ENCODE measurements around the gene ZNF385B. TPM values are rescaled to one million over a fixed set of nuclear protein-coding genes. Genes with fewer than 3 reads are reported as not detected.

ZNF385B gene
- total and polyA plus RNA-seq, 4 donors = 3.0 to 7.2 (median 3.9) TPM

DNA sequence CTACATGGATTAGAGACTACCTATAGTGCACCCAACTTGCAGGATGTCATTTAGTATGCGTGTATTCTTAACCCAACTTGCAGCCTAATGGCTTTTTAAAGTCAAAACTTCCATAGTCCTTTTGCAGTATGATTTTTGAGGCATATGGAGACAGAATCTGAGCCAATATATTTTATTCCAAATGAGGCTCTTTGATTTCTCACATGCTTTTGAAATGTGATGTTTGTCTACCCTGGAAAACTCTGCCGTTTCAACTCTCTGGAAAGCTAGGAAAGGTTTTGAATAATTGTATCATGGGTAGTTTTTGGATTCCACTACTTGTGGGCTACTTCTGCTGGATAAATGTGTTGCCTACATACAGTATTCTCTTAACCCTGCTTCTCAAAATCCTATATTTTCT, 206.6 kb downstream of the ZNF385B start:
- Histone ChIP-seq H3K9me3 (ENCODE audit: control insufficient read depth in 4 of 4, low read length in 3 of 4) (no peaks in the 10 kb centered on the region), H3K4me1 (ENCODE audit: control insufficient read depth in 4 of 4, insufficient read depth in 4 of 4, low read length in 3 of 4) (no peaks in the 10 kb centered on the region), H3K4me3 (ENCODE audit: low read depth in 1 of 3, low read length in 3 of 3) (no peak overlapping the region), H3K27ac (ENCODE audit: low read depth in 1 of 2, low read length in 2 of 2) (no peak overlapping the region), H3K36me3 (ENCODE audit: control insufficient read depth in 4 of 4, insufficient read depth in 3 of 4, low read depth in 1 of 4, low read length in 3 of 4) (no peaks in the 10 kb centered on the region), H3K27me3 (ENCODE audit: control insufficient read depth in 4 of 4, insufficient read depth in 4 of 4, low read length in 3 of 4) (no peaks in the 10 kb centered on the region), H3K9ac (ENCODE audit: low read depth in 1 of 2, low read length in 2 of 2) (no peak overlapping the region)
- no peak for TF ChIP-seq YY1 (IDR thresholded peaks at IDR 0.05)
- no peak for TF ChIP-seq FOXA2 (IDR thresholded peaks at IDR 0.05)
- TF ChIP-seq NR2F2 (IDR thresholded peaks at IDR 0.05) = no peak
- no peak for TF ChIP-seq FOXA1 (IDR thresholded peaks at IDR 0.05)
- TF ChIP-seq, protein P1, sequence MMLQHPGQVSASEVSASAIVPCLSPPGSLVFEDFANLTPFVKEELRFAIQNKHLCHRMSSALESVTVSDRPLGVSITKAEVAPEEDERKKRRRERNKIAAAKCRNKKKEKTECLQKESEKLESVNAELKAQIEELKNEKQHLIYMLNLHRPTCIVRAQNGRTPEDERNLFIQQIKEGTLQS (IDR thresholded peaks at IDR 0.05) = no peak
- TF ChIP-seq HNF4G (IDR thresholded peaks at IDR 0.05) = no peak
- TF ChIP-seq, protein P2, sequence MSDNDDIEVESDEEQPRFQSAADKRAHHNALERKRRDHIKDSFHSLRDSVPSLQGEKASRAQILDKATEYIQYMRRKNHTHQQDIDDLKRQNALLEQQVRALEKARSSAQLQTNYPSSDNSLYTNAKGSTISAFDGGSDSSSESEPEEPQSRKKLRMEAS (IDR thresholded peaks at IDR 0.05) = no peak
- TF ChIP-seq JUND (IDR thresholded peaks at IDR 0.05) = no peak
- no peak for TF ChIP-seq HNF4A (conservative IDR thresholded peaks at IDR 0.05)
- no peak for TF ChIP-seq RXRA (IDR thresholded peaks at IDR 0.05)
- TF ChIP-seq, protein P3, sequence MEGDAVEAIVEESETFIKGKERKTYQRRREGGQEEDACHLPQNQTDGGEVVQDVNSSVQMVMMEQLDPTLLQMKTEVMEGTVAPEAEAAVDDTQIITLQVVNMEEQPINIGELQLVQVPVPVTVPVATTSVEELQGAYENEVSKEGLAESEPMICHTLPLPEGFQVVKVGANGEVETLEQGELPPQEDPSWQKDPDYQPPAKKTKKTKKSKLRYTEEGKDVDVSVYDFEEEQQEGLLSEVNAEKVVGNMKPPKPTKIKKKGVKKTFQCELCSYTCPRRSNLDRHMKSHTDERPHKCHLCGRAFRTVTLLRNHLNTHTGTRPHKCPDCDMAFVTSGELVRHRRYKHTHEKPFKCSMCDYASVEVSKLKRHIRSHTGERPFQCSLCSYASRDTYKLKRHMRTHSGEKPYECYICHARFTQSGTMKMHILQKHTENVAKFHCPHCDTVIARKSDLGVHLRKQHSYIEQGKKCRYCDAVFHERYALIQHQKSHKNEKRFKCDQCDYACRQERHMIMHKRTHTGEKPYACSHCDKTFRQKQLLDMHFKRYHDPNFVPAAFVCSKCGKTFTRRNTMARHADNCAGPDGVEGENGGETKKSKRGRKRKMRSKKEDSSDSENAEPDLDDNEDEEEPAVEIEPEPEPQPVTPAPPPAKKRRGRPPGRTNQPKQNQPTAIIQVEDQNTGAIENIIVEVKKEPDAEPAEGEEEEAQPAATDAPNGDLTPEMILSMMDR (IDR thresholded peaks at IDR 0.05; ENCODE audit: low read depth, low read length, missing input control) = no peak
- TF ChIP-seq EGR1 (IDR thresholded peaks at IDR 0.05; ENCODE audit: low read depth in 2 of 2) = no peak
- WGBS = 95% methylated on average over 2 of the region's 2 CpGs
- no peak for DNase-seq (ENCODE audit: low spot score)

DNA sequence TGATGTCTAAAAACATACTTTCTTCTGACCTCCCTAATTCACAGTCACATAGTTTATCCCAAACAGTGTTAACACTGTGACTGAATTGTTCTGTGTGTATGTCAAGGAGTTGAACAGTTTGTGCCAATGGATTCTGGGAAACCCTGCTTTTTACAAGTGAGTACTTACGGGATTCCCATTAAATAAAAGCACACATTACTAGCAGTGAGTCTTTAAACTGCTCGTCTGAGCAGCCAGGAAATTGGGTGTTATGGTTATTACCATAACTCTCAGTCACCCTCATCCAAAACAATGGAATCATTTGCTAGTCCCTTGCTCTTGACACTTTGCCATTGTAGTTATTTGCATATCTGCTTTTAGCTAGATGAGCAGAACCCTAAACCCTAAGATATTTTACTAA, 209.1 kb downstream of the ZNF385B start:
- 44% methylated on average over 2 of the region's 2 CpGs for WGBS

DNA sequence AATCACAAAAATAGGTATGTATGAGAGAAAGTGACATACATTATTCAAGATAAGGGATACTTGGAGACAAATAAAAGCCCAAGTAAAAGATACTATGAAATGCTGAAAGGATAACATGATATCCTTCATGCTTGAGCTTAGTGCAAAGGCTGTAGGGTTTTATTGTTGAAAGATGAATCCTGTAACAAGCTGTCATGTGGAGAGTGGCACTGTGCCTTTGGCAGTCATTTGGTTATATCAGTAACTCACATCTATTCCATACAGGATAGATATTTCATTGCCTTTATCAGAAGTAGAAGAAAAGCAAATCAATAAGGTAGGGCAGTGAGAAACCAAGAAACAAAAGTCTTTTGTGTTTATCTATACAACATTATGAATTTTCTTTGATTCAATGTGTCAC, 211.0 kb downstream of the ZNF385B start:
- Histone ChIP-seq H3K4me1 (ENCODE audit: control insufficient read depth in 4 of 4, insufficient read depth in 4 of 4, low read length in 3 of 4) (peaks cover 0 to 12% (median 3%) of the 10 kb centered on the region in 4 donors), H3K9me3 (ENCODE audit: control insufficient read depth in 4 of 4, low read length in 3 of 4) (no peaks in the 10 kb centered on the region), H3K27me3 (ENCODE audit: control insufficient read depth in 4 of 4, insufficient read depth in 4 of 4, low read length in 3 of 4) (no peaks in the 10 kb centered on the region), H3K9ac (ENCODE audit: low read depth in 1 of 2, low read length in 2 of 2) (no peak overlapping the region), H3K27ac (ENCODE audit: low read depth in 1 of 2, low read length in 2 of 2) (no peak overlapping the region), H3K36me3 (ENCODE audit: control insufficient read depth in 4 of 4, insufficient read depth in 3 of 4, low read depth in 1 of 4, low read length in 3 of 4) (no peaks in the 10 kb centered on the region), H3K4me3 (ENCODE audit: low read depth in 1 of 3, low read length in 3 of 3) (no peak overlapping the region)
- DNase-seq (ENCODE audit: low spot score) = no peak
- no peak for TF ChIP-seq FOXA2 (IDR thresholded peaks at IDR 0.05)
- TF ChIP-seq, protein P4, sequence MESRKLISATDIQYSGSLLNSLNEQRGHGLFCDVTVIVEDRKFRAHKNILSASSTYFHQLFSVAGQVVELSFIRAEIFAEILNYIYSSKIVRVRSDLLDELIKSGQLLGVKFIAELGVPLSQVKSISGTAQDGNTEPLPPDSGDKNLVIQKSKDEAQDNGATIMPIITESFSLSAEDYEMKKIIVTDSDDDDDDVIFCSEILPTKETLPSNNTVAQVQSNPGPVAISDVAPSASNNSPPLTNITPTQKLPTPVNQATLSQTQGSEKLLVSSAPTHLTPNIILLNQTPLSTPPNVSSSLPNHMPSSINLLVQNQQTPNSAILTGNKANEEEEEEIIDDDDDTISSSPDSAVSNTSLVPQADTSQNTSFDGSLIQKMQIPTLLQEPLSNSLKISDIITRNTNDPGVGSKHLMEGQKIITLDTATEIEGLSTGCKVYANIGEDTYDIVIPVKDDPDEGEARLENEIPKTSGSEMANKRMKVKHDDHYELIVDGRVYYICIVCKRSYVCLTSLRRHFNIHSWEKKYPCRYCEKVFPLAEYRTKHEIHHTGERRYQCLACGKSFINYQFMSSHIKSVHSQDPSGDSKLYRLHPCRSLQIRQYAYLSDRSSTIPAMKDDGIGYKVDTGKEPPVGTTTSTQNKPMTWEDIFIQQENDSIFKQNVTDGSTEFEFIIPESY (IDR thresholded peaks at IDR 0.05) = no peak
- no peak for TF ChIP-seq JUND (IDR thresholded peaks at IDR 0.05)
- TF ChIP-seq EGR1 (IDR thresholded peaks at IDR 0.05; ENCODE audit: low read depth in 2 of 2) = no peak
- TF ChIP-seq, protein P5, sequence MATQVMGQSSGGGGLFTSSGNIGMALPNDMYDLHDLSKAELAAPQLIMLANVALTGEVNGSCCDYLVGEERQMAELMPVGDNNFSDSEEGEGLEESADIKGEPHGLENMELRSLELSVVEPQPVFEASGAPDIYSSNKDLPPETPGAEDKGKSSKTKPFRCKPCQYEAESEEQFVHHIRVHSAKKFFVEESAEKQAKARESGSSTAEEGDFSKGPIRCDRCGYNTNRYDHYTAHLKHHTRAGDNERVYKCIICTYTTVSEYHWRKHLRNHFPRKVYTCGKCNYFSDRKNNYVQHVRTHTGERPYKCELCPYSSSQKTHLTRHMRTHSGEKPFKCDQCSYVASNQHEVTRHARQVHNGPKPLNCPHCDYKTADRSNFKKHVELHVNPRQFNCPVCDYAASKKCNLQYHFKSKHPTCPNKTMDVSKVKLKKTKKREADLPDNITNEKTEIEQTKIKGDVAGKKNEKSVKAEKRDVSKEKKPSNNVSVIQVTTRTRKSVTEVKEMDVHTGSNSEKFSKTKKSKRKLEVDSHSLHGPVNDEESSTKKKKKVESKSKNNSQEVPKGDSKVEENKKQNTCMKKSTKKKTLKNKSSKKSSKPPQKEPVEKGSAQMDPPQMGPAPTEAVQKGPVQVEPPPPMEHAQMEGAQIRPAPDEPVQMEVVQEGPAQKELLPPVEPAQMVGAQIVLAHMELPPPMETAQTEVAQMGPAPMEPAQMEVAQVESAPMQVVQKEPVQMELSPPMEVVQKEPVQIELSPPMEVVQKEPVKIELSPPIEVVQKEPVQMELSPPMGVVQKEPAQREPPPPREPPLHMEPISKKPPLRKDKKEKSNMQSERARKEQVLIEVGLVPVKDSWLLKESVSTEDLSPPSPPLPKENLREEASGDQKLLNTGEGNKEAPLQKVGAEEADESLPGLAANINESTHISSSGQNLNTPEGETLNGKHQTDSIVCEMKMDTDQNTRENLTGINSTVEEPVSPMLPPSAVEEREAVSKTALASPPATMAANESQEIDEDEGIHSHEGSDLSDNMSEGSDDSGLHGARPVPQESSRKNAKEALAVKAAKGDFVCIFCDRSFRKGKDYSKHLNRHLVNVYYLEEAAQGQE (IDR thresholded peaks at IDR 0.05) = no peak
- no peak for TF ChIP-seq RXRA (IDR thresholded peaks at IDR 0.05)
- no peak for TF ChIP-seq TAF1 (conservative IDR thresholded peaks at IDR 0.05)
- TF ChIP-seq FOXA1 (IDR thresholded peaks at IDR 0.05) = no peak
- TF ChIP-seq SP1 (IDR thresholded peaks at IDR 0.05) = no peak
- TF ChIP-seq GABPA (IDR thresholded peaks at IDR 0.05 in 1 of 2, conservative IDR thresholded peaks at IDR 0.05 in 1 of 2) = no peak
- TF ChIP-seq, protein P1 (IDR thresholded peaks at IDR 0.05) = no peak
- TF ChIP-seq HNF4A (conservative IDR thresholded peaks at IDR 0.05) = no peak
- no peak for TF ChIP-seq YY1 (IDR thresholded peaks at IDR 0.05)
- no peak for TF ChIP-seq HNF4G (IDR thresholded peaks at IDR 0.05)
- no peak for TF ChIP-seq RAD21 (IDR thresholded peaks at IDR 0.05)

More for the DNA sequence above, 209.1 kb downstream of the ZNF385B start:
- H3K4me3 ChIP-seq (ENCODE audit: low read depth in 1 of 3, low read length in 3 of 3) = no peak overlapping the region
- H3K27ac ChIP-seq (ENCODE audit: low read depth in 1 of 2, low read length in 2 of 2) = no peak overlapping the region
- no peaks in the 10 kb centered on the region for H3K27me3 ChIP-seq (ENCODE audit: control insufficient read depth in 4 of 4, insufficient read depth in 4 of 4, low read length in 3 of 4)
- H3K36me3 ChIP-seq (ENCODE audit: control insufficient read depth in 4 of 4, insufficient read depth in 3 of 4, low read depth in 1 of 4, low read length in 3 of 4) = no peaks in the 10 kb centered on the region
- no peak for TF ChIP-seq NR2F2 (IDR thresholded peaks at IDR 0.05)
- no peak for TF ChIP-seq JUND (IDR thresholded peaks at IDR 0.05)
- no peak for TF ChIP-seq RXRA (IDR thresholded peaks at IDR 0.05)
- H3K9ac ChIP-seq (ENCODE audit: low read depth in 1 of 2, low read length in 2 of 2) = no peak overlapping the region
- DNase-seq (ENCODE audit: low spot score) = no peak
- H3K9me3 ChIP-seq (ENCODE audit: control insufficient read depth in 4 of 4, low read length in 3 of 4) = no peaks in the 10 kb centered on the region
- H3K4me1 ChIP-seq (ENCODE audit: control insufficient read depth in 4 of 4, insufficient read depth in 4 of 4, low read length in 3 of 4) = peaks cover 0 to under 1% (median 0%) of the 10 kb centered on the region in 4 donors
